OCI-LY7 (cell line): ENCODE measurements around the gene MARVELD2. TPM values are rescaled to one million over a fixed set of nuclear protein-coding genes. Genes with fewer than 3 reads are reported as not detected.

Experiments
- BruUV-seq: library from RNA; stranded (reverse); fragments of 400-500 nt; replicated peaks from 2 replicates; lab custom pipeline; 2021; lab: Mats Ljungman, UMichigan
- CTCF ChIA-PET: fragments of 300-600 bp; sonication (Branson Sonifier 250); formaldehyde crosslinking; loops from one replicate; lab custom pipeline; 2022; ENCODE audit warnings: antibody characterized with exemption; ENCODE audit not compliant: unreplicated experiment; lab: Charles Lee
- POLR2A ChIA-PET: fragments of 300-600 bp; sonication (Branson Sonifier 250); formaldehyde crosslinking; loops from one replicate; lab custom pipeline; 2022; ENCODE audit warnings: antibody characterized with exemption; lab: Charles Lee
- DNase-seq: peaks from one replicate; pipeline ENCODE4 v3.0.0-alpha.2; 2015; ENCODE audit warnings: low spot score
- H2AFZ ChIP-seq: fragments of 200-600 bp; sonication (generic), shearing (Covaris generic); 2 replicates; pipeline ENCODE4 v1.6.1; 2014; ENCODE audit warnings: mild to moderate bottlenecking, antibody characterized with exemption, low read length, moderate library complexity
- H3K27ac ChIP-seq: fragments of 200-600 bp; sonication (generic); 2 replicates; pipeline ENCODE4 v1.5.1; 2014; ENCODE audit warnings: mixed run types, low read depth, mild to moderate bottlenecking, moderate library complexity, low read length, inconsistent platforms; ENCODE audit not compliant: poor library complexity, severe bottlenecking
- H3K36me3 ChIP-seq: fragments of 200-600 bp; sonication (generic); 2 replicates; pipeline ENCODE4 v1.6.1; 2014; ENCODE audit warnings: mild to moderate bottlenecking, antibody characterized with exemption, low read length, moderate library complexity, mixed read lengths; ENCODE audit not compliant: insufficient read depth
- H3K4me1 ChIP-seq: fragments of 200-600 bp; sonication (generic); 2 replicates; pipeline ENCODE4 v1.5.1; 2014; ENCODE audit warnings: mild to moderate bottlenecking, low read length; ENCODE audit not compliant: insufficient read depth, poor library complexity, severe bottlenecking
- H3K4me2 ChIP-seq: fragments of 200-600 bp; sonication (generic); 2 replicates; pipeline ENCODE4 v1.6.1; 2014; ENCODE audit warnings: mild to moderate bottlenecking, low read length
- H3K4me3 ChIP-seq: fragments of 200-600 bp; sonication (generic); 2 replicates; pipeline ENCODE4 v1.5.1; 2014; ENCODE audit warnings: mild to moderate bottlenecking, low read depth, low read length; ENCODE audit not compliant: poor library complexity, severe bottlenecking
- H3K79me2 ChIP-seq: fragments of 200-600 bp; sonication (generic); 2 replicates; pipeline ENCODE4 v1.6.1; 2016; ENCODE audit warnings: low read depth, mild to moderate bottlenecking, low read length, moderate library complexity, mixed read lengths; ENCODE audit not compliant: insufficient read depth
- H3K9me2 ChIP-seq: fragments of 200-600 bp; sonication (generic); 2 replicates; pipeline ENCODE4 v1.6.1; 2016; ENCODE audit warnings: mild to moderate bottlenecking, low read length, mixed read lengths; ENCODE audit not compliant: insufficient read depth
- H3K9me3 ChIP-seq: fragments of 200-600 bp; sonication (generic); 2 replicates; pipeline ENCODE4 v1.6.1; 2014; ENCODE audit warnings: mild to moderate bottlenecking, mixed run types, low read length, mixed read lengths
- H4K20me1 ChIP-seq: fragments of 200-600 bp; sonication (generic); 2 replicates; pipeline ENCODE4 v1.6.1; 2014; ENCODE audit warnings: mild to moderate bottlenecking, antibody characterized with exemption, low read length, moderate library complexity, mixed read lengths; ENCODE audit not compliant: insufficient read depth
- EZH2phosphoT487 ChIP-seq: fragments of 200-600 bp; sonication (generic); IDR thresholded peaks from 2 replicates; pipeline ENCODE4 v1.6.1; 2018; ENCODE audit warnings: low read depth, borderline replicate concordance, mild to moderate bottlenecking, mixed run types, antibody characterized with exemption, low read length, moderate library complexity, mixed read lengths
- intact Hi-C: fragments of 100-400 bp; cut with micrococcal nuclease; formaldehyde crosslinking; loops from one replicate; pipeline ENCODE4 v1.10.0; 2022; ENCODE audit not compliant: unreplicated experiment
- small RNA-seq: library from RNA; depleted of rRNA; stranded (forward); fragments of <200 nt; gene quantifications from one replicate; pipeline ENCODE3, GENCODE V24; 2014
- total RNA-seq, 2 experiments: library from RNA; depleted of rRNA in 1 of 2; stranded (reverse); fragments of >200 nt in 1 of 2; shearing (Covaris generic) in 1 of 2; gene quantifications; 2 replicates each; pipeline ENCODE4 v1.2.3, GENCODE V29; 2014 to 2022
- TF ChIP-seq, protein P1 (sequence below): fragments of 200-600 bp; sonication (generic); conservative IDR thresholded peaks from 2 replicates; pipeline ENCODE4 v1.5.1; 2014; ENCODE audit warnings: mild to moderate bottlenecking, antibody characterized with exemption, low read length, moderate library complexity, mixed read lengths

The MARVELD2 gene
- total RNA-seq, 2 experiments from 2014 or later, result 0.57 to 1.2 TPM

DNA sequence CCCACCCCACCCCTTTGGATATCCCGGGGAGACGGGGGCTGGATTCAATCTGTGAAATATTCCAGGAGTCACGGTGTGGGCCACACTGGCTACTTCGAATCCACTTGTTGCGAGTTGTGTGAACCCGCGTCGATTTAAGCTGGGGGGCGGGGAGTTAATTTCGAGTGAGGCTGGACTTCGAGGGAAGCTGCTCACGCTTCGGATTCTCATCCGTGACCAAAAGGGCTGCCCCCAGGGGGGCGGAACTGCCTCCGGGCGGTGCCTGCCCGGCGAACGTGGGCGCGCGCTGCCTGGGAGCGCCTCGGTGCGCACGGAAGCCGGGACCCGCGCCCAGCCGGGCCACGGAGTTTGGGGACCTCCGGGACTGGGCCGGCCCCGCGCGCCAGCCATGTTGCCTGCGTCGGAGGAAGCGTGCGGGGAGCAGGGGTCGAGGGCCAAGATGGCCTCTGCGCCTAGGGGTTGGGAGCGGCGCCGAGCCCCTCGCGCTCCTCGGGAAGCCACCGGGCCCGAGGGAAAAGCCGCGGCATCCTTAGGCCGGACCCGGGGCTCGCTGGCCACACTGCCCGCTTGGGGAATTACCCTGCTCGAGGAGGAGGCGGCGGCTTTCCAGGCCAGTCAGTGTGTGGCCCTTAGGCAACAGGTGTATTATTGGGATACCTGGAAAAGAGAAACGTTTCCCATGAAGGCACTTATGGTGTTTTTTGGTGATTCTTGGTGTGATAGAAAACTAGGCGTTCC is 78.6 kb downstream of the MARVELD2 start:
- TF ChIP-seq EZH2phosphoT487, result no peak
- TF ChIP-seq, protein P1, sequence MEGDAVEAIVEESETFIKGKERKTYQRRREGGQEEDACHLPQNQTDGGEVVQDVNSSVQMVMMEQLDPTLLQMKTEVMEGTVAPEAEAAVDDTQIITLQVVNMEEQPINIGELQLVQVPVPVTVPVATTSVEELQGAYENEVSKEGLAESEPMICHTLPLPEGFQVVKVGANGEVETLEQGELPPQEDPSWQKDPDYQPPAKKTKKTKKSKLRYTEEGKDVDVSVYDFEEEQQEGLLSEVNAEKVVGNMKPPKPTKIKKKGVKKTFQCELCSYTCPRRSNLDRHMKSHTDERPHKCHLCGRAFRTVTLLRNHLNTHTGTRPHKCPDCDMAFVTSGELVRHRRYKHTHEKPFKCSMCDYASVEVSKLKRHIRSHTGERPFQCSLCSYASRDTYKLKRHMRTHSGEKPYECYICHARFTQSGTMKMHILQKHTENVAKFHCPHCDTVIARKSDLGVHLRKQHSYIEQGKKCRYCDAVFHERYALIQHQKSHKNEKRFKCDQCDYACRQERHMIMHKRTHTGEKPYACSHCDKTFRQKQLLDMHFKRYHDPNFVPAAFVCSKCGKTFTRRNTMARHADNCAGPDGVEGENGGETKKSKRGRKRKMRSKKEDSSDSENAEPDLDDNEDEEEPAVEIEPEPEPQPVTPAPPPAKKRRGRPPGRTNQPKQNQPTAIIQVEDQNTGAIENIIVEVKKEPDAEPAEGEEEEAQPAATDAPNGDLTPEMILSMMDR, result no peak
- no peaks in the 10 kb centered on the region for H3K4me1 ChIP-seq
- DNase-seq, result no peak
- H3K9me2 ChIP-seq, result no peaks in the 10 kb centered on the region
- H4K20me1 ChIP-seq, result no peaks in the 10 kb centered on the region
- no peak overlapping the region for H3K4me3 ChIP-seq
- H3K36me3 ChIP-seq, result no peaks in the 10 kb centered on the region
- BruUV-seq, result no TSS peak
- CTCF ChIA-PET, result no interaction called here
- no peaks in the 10 kb centered on the region for H3K9me3 ChIP-seq
- no peak overlapping the region for H2AFZ ChIP-seq
- intact Hi-C loops, result no loop called here
- H3K27ac ChIP-seq, result no peak overlapping the region
- H3K79me2 ChIP-seq, result no peaks in the 10 kb centered on the region
- no peak overlapping the region for H3K4me2 ChIP-seq
- POLR2A ChIA-PET, result no interaction called here

Small RNAs within 50 kb of the gene (small RNA-seq; reads per million reads assigned to genes)
- not detected for gene RN7SL616P
- not detected for gene RPS27P14

Other genes starting within 250 kb of the MARVELD2 start
- gene CCNB1, start 248.0 kb upstream of the MARVELD2 start, total RNA-seq (2014; rRNA removed; shearing (Covaris generic)), result 181 and 206 TPM in 2 replicates
- 274 and 276 TPM in 2 replicates for gene CCNB1, start 248.0 kb upstream of the MARVELD2 start, total RNA-seq (2022)
- gene CENPH, start 225.5 kb upstream of the MARVELD2 start, total RNA-seq (2014; rRNA removed; shearing (Covaris generic)), result 85.7 and 86.1 TPM in 2 replicates
- gene CENPH, start 225.5 kb upstream of the MARVELD2 start, total RNA-seq (2022), result 105 and 126 TPM in 2 replicates
- gene CDK7, start 180.2 kb upstream of the MARVELD2 start, total RNA-seq (2014; rRNA removed; shearing (Covaris generic)), result 18.4 and 31.7 TPM in 2 replicates
- gene CDK7, start 180.2 kb upstream of the MARVELD2 start, total RNA-seq (2022), result 22.5 and 33.1 TPM in 2 replicates
- gene CCDC125, start 82.3 kb upstream of the MARVELD2 start, total RNA-seq (2014; rRNA removed; shearing (Covaris generic)), result 3.8 and 4.8 TPM in 2 replicates
- 8.5 and 10.0 TPM in 2 replicates for gene CCDC125, start 82.3 kb upstream of the MARVELD2 start, total RNA-seq (2022)
- 54.9 and 91.8 TPM in 2 replicates for gene AK6, start 45.6 kb upstream of the MARVELD2 start, total RNA-seq (2014; rRNA removed; shearing (Covaris generic))
- 85.4 and 85.7 TPM in 2 replicates for gene AK6, start 45.6 kb upstream of the MARVELD2 start, total RNA-seq (2022)
- gene TAF9, start 45.6 kb upstream of the MARVELD2 start, total RNA-seq (2014; rRNA removed; shearing (Covaris generic)), result 113 TPM in 2 replicates
- gene TAF9, start 45.6 kb upstream of the MARVELD2 start, total RNA-seq (2022), result 101 and 126 TPM in 2 replicates
- gene RAD17, start 45.3 kb upstream of the MARVELD2 start, total RNA-seq (2014; rRNA removed; shearing (Covaris generic)), result 41.6 and 64.1 TPM in 2 replicates
- gene RAD17, start 45.3 kb upstream of the MARVELD2 start, total RNA-seq (2022), result 79.1 and 96.8 TPM in 2 replicates
- 0.50 and 1.8 TPM in 2 replicates for gene OCLN, start 77.7 kb downstream of the MARVELD2 start, total RNA-seq (2014; rRNA removed; shearing (Covaris generic))
- gene OCLN, start 77.7 kb downstream of the MARVELD2 start, total RNA-seq (2022), result 1.1 and 1.4 TPM in 2 replicates
- gene GTF2H2C, start 145.1 kb downstream of the MARVELD2 start, total RNA-seq (2014; rRNA removed; shearing (Covaris generic)), result 45.9 and 60.1 TPM in 2 replicates
- gene GTF2H2C, start 145.1 kb downstream of the MARVELD2 start, total RNA-seq (2022), result 44.9 and 48.8 TPM in 2 replicates